Right hindlimb (tissue), 1 donor: Measurements from ENCODE around the gene SHANK3.
"Not testable (repeated sequence)": the region's sequence is repeated elsewhere in the genome, so short reads cannot be mapped to it uniquely, and the experiment has no call there.

ENCODE experiments used
- DNase-seq: peaks from one replicate; pipeline ENCODE4 v3.0.0-alpha.2; 2018

Gene SHANK3

GRCh38 chr22:50654664-50655063, 18.0 kb upstream of the SHANK3 start:
- DNase-seq: not testable (repeated sequence)

GRCh38 chr22:50656122-50657070, 16.2 kb upstream of the SHANK3 start:
- no peak for DNase-seq

GRCh38 chr22:50657925-50658324, 14.7 kb upstream of the SHANK3 start:
- DNase-seq: no peak

GRCh38 chr22:50659711-50660110, 12.9 kb upstream of the SHANK3 start:
- DNase-seq: not testable (repeated sequence)

- DNase-seq: no peak
These were observed 12.3 kb upstream of the SHANK3 start for GRCh38 chr22:50660306-50660705.

GRCh38 chr22:50665212-50665611, 7.4 kb upstream of the SHANK3 start:
- DNase-seq: no peak

- DNase-seq: no peak
These were observed 6.9 kb upstream of the SHANK3 start for GRCh38 chr22:50665738-50666137.

- no peak for DNase-seq
These were observed 2.1 kb upstream of the SHANK3 start for GRCh38 chr22:50670513-50670912.

- no peak for DNase-seq
These were observed 1.6 kb upstream of the SHANK3 start for GRCh38 chr22:50670914-50671538.

- no peak for DNase-seq
These were observed 982 bp upstream of the SHANK3 start for GRCh38 chr22:50671641-50672040.

GRCh38 chr22:50672041-50672440, 582 bp upstream of the SHANK3 start:
- no peak for DNase-seq

- peak; percentile 43 for DNase-seq
These were observed 857 bp downstream of the SHANK3 start for GRCh38 chr22:50673231-50674129.

- peak; percentile 30 for DNase-seq
These were observed 1.5 kb downstream of the SHANK3 start for GRCh38 chr22:50674130-50674500.

GRCh38 chr22:50674606-50675552, 2.3 kb downstream of the SHANK3 start:
- peak; percentile 65 for DNase-seq

GRCh38 chr22:50675553-50676179, 3.0 kb downstream of the SHANK3 start:
- no peak for DNase-seq

GRCh38 chr22:50676180-50676636, 3.6 kb downstream of the SHANK3 start:
- DNase-seq: no peak

- no peak for DNase-seq
These were observed 4.3 kb downstream of the SHANK3 start for GRCh38 chr22:50676661-50677492.

GRCh38 chr22:50677493-50678217, 5.0 kb downstream of the SHANK3 start:
- DNase-seq: no peak

GRCh38 chr22:50678218-50678650, 5.6 kb downstream of the SHANK3 start:
- DNase-seq: no peak
